PC-3 (cell line): ENCODE data around the gene TNFAIP3.

Source experiments
- CTCF ChIP-seq: fragments of 300-600 bp; sonication (generic); conservative IDR thresholded peaks from 2 replicates; pipeline ENCODE4 v1.5.1; 2017; ENCODE audit warnings: antibody characterized with exemption, low read depth, mild to moderate bottlenecking, low read length
- EZH2phosphoT487 ChIP-seq: fragments of 300-600 bp; sonication (generic); IDR thresholded peaks from 2 replicates; pipeline ENCODE4 v1.6.1; 2018; ENCODE audit warnings: mild to moderate bottlenecking, antibody characterized with exemption, low read length, borderline replicate concordance

GRCh38 chr6:137906020-137906472 is 39.0 kb downstream of the TNFAIP3 start:
- TF ChIP-seq CTCF (no peak), EZH2phosphoT487 (no peak)
